Measurements from ENCODE around the gene GRIA3.
A peak's percentile ranks its signal among the peaks of the same experiment; 100 is the strongest.

The GRIA3 gene

GRCh38 chrX:123184219-123184865 is at the start of gene GRIA3:
TSS of gene GRIA3 (plus strand) at chrX:123184278. CDS start at chrX:123184536, 258 bp downstream.
- no peak for DNase-seq

GRCh38 chrX:123138473-123138872 is 45.6 kb upstream of the GRIA3 start:
- DNase-seq = no peak

- no peak for DNase-seq
Measured at GRCh38 chrX:123140454-123140853, 43.6 kb upstream of the GRIA3 start.

GRCh38 chrX:123140904-123141303 is 43.2 kb upstream of the GRIA3 start:
- no peak for DNase-seq

GRCh38 chrX:123153846-123154335 is 30.2 kb upstream of the GRIA3 start:
- DNase-seq = no peak

DNA sequence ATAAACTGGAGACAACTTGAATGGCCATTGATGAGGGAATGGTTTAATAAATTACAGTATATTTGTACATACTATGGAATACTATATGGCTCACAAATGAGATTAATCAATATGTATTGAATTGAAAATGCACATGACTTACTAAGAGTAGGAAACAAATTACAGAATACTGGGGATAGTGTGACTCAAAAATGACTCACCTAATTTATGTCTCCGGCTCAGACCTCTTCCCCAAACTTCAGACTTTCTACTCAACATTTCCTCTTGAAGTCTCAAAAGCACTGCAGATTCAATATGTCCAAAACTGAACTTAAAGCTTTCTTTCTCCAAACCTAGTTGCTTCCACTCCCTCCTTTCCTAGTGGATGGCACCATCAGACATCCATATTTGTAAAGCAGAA is 28.8 kb upstream of the GRIA3 start:
- no peak for DNase-seq

DNA sequence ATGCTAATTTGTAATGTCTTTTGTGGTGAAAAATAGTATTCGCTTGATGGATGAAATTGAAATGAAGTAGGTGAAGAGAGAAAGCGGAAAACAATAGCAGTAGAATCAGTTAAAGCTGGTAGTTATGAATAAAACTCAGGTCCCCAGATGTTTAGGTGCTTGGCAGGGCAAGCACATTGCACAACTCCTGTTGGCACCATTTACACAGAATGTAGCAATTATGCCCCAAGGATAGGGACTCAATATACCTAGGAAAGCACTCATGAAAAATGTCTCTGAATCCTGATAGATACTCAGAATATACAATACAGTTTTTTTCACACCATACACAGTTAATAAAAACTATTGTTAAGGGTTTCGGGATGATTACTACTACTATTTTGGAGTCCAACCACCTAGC is 26.5 kb upstream of the GRIA3 start:
- no peak for DNase-seq

- DNase-seq = no peak
Measured at GRCh38 chrX:123159403-123159802, 24.7 kb upstream of the GRIA3 start.

DNA sequence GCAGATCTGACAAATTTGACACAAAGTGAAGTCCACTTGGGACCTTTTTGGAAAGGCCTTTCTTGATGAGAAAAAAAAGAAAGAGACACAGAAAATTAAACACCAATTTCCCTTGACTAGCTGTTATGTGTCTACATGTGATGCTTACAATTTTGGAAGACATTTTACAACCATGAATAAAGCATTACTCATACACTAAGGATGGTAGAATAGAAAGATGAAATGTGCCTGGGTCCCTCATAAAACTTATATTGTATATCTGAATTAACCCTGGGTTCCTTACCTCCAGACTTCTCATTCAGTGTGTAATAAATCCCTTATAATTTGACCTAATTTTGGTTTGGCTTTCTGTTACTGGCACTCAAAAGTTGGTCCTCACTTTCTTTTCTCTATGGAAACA is 16.5 kb upstream of the GRIA3 start:
- no peak for DNase-seq

DNA sequence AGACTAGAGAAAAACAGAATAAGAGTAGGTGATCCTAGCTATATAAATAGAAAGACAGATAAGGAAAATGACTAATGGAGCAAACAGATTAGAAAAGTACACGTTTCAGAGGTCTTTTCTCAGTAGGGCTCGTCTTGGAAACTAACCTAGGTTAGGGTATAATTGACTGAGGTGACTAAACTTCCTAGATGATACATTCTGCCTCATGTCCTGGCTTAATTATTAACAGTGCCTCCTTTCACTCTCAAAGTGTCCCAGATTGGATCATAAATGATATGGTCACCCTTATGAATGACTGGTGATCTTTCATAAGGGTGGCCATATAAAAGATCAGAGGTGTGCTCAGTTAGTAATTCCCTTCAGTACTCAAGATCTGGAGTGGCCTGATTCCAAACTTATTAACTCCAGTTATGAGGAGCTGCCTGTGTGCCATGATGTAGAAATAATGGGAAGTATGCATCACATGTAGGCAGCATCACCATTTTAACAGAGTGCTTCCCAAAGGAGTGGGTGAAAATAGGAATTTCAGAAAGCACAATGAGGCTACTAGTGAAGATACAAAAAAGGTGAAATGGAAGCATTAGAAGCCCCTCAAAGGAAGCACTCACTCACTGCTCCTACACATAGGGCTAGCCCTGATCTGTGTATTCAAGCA is 14.7 kb upstream of the GRIA3 start:
- DNase-seq = no peak

DNA sequence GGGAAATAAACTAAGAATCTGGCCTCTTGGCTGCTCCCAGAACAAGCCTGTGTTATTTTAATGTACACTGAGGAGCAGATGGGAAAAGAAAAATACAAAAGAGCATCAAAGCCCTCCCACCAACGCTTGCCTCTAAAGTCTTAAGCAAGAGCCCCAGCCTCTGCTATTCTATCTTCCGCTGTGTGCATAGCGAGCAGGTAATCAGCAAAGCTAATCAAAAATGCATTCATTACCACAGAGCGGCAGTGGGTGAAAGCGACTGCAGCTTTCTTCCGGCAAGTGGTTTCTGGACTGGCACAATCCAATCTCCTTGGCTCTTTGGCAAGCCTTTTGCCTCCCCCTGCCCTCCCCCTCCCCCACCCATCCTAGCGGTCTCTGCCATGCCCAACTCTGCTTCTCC is 13.5 kb upstream of the GRIA3 start:
- no peak for DNase-seq

DNA sequence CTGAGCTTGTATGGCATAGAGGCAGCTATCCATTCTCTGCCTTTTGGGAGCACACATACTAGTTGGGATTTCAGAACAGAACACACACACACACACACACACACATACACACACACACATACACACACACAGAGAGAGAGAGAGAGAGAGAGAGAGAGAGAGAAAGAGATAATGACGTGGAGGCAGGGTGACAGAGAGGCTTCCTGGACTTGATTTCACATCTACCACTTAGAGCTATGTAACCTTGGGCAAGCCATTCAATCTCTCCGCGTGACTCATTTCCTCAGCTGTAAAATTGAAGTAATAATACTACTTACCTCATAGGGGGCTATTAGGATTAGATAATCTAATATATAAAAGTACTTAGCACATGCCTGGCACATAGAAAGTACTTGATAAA is 12.3 kb upstream of the GRIA3 start:
- DNase-seq = no peak

GRCh38 chrX:123172869-123173268 is 11.2 kb upstream of the GRIA3 start:
- DNase-seq = no peak

DNA sequence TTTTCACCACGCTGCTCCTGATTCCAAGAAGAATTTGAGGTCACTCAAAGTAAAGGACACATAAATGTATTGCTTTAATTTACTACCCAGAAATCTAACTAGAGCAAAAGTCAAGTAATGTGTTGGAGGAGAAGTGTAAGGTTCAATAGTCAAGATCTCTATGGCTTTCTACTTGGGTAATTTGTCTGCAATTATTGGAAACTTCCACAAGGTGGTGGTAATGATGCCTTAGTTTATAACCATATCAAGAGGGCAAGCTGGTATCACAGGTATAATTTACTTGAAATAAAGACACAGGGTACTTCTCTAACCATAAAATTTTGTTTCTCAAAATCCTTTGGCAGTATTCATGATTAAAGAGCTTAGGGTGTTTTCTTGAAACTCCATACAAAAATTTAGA is 10.2 kb upstream of the GRIA3 start:
- no peak for DNase-seq

- DNase-seq = no peak
Measured at GRCh38 chrX:123175366-123176122, 8.5 kb upstream of the GRIA3 start.

- DNase-seq = no peak
Measured at GRCh38 chrX:123181233-123181914, 2.7 kb upstream of the GRIA3 start.

GRCh38 chrX:123184866-123185276 is 793 bp downstream of the GRIA3 start:
- DNase-seq = peak; percentile 65

DNA sequence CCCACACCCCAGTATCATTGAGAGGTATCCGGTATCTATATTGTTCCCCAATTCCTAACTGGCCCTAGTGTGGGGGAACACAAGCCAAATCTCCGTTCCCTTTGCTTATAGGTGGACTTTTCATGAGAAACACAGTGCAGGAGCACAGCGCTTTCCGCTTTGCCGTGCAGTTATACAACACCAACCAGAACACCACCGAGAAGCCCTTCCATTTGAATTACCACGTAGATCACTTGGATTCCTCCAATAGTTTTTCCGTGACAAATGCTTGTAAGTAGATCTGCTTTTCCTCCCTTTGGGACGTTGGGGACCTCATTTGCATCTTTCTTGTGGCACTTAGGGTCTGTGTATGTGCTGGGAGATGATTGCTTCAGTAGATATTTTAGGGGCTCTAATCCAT is 1.6 kb downstream of the GRIA3 start:
- DNase-seq = no peak

- no peak for DNase-seq
Measured at GRCh38 chrX:123186801-123187200, 2.7 kb downstream of the GRIA3 start.

- no peak for DNase-seq
Measured at GRCh38 chrX:123188081-123188480, 4.0 kb downstream of the GRIA3 start.

DNA sequence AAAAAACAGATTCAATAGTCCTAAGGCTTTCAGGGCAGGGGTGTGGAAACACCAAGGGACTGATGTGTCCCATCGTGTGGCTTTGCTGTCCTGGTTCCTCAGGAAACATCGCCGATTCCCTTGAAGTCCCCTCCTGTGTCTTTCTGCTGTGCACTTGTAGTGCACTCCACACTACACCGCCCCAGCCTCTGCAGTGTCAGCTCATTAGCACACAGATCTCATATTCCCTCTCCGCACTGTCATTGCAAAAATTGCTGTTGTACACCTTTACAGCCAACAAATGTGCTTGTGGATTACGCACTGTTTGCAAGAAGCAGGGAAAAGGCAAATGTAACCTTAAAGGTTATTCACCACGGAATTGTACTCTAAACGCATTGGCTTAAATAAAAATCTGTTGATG is 5.3 kb downstream of the GRIA3 start:
- no peak for DNase-seq

DNA sequence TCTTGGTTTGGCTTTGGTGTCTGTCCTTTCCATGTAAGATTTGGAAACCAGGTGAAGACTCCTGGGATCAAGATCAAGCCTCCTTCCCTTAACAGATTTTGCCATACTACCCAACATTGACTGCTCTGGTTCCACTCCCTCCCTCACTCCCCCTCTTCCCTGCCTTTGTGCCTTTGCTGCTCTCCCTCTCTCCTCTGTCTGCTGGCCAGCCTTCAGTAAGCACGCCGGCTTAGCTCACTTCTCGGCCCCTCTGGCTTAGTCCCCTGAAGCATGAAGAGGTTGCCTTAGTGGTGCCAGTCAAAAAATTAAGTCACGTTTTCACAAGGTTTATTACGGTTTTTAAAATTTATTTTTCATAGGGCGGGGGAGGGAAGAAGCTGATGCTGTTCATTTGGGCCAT is 6.0 kb downstream of the GRIA3 start:
- DNase-seq = no peak

GRCh38 chrX:123193101-123193500 is 9.0 kb downstream of the GRIA3 start:
- no peak for DNase-seq
